Osteoblast (primary cell): ENCODE data around the gene TMEM132C. TPM values are rescaled to one million over a fixed set of nuclear protein-coding genes. Genes with fewer than 3 reads are reported as not detected.
A peak's percentile ranks its signal among the peaks of the same experiment; 100 is the strongest.

Source experiments
- DNase-seq: peaks from one replicate; pipeline ENCODE4 v3.0.0; 2011; ENCODE audit warnings: low spot score, mixed read lengths; ENCODE audit not compliant: insufficient read length; ENCODE audit errors: missing footprints
- H2AFZ ChIP-seq: 2 replicates; pipeline ENCODE4 v1.6.0; 2011; ENCODE audit warnings: mild to moderate bottlenecking, low read length
- H3K27ac ChIP-seq: 2 replicates; pipeline ENCODE4 v1.5.1; 2011; ENCODE audit warnings: mild to moderate bottlenecking, low read depth, low read length, moderate library complexity
- H3K27me3 ChIP-seq: 2 replicates; pipeline ENCODE4 v1.6.0; 2012; ENCODE audit warnings: mild to moderate bottlenecking, control low read depth, inconsistent platforms, low read length, moderate library complexity; ENCODE audit not compliant: insufficient read depth
- H3K36me3 ChIP-seq: 2 replicates; pipeline ENCODE4 v1.5.1; 2011; ENCODE audit warnings: mild to moderate bottlenecking, low read length, control low read depth, moderate library complexity; ENCODE audit not compliant: insufficient read depth
- H3K4me1 ChIP-seq: 2 replicates; pipeline ENCODE4 v1.5.1; 2011; ENCODE audit warnings: mild to moderate bottlenecking, low read length, control low read depth, moderate library complexity; ENCODE audit not compliant: insufficient read depth
- H3K4me2 ChIP-seq: 2 replicates; pipeline ENCODE4 v1.6.0; 2011; ENCODE audit warnings: mild to moderate bottlenecking, low read length; ENCODE audit not compliant: insufficient read depth
- H3K4me3 ChIP-seq: fragments of 200-600 bp; sonication (generic); 3 replicates; pipeline ENCODE4 v1.5.1; 2012; ENCODE audit warnings: mild to moderate bottlenecking, low read length, inconsistent platforms; ENCODE audit not compliant: insufficient read depth
- H3K79me2 ChIP-seq: 2 replicates; pipeline ENCODE4 v1.6.0; 2012; ENCODE audit warnings: mild to moderate bottlenecking, low read length, control low read depth, inconsistent platforms; ENCODE audit not compliant: insufficient read depth
- H3K9me3 ChIP-seq: 2 replicates; pipeline ENCODE4 v1.5.1; 2011; ENCODE audit warnings: low read depth, low read length, control low read depth
- H4K20me1 ChIP-seq: 2 replicates; pipeline ENCODE4 v1.6.0; 2012; ENCODE audit warnings: mild to moderate bottlenecking, low read length, control low read depth; ENCODE audit not compliant: insufficient read depth
- total RNA-seq: library from RNA; depleted of rRNA; stranded (reverse); fragments of >200 nt; gene quantifications from 2 replicates; pipeline ENCODE4 v1.2.3, GENCODE V29; 2012
- TF ChIP-seq, protein P1 (sequence below): IDR thresholded peaks from 2 replicates; pipeline ENCODE4 v1.5.1; 2011; ENCODE audit warnings: mild to moderate bottlenecking, low read depth, low read length, moderate library complexity; ENCODE audit errors: extremely low read depth

TMEM132C gene
- total RNA-seq, 1 donor: not detected

DNA sequence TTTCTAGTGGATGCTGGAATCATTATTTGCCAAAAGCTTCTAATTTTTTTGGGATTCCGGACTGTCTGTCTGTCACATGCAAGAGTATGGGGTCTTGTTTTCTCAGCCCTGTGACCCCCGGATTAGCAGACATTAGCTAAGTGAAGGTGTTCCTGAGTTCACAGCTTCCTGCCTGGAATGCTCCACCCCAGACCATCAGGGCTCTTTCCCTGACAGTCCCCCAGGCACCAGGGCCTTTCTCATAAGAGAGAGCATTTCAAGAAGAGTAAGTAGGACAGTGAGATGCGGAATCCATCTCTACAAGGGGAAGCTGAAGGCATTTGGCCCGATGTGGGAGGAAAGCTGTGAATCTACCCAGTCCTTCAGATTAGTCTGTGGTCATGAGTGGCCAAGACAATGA, 427.5 kb downstream of the TMEM132C start:
- no peak overlapping the region for H3K4me3 ChIP-seq
- H3K4me1 ChIP-seq: no peaks in the 10 kb centered on the region

DNA sequence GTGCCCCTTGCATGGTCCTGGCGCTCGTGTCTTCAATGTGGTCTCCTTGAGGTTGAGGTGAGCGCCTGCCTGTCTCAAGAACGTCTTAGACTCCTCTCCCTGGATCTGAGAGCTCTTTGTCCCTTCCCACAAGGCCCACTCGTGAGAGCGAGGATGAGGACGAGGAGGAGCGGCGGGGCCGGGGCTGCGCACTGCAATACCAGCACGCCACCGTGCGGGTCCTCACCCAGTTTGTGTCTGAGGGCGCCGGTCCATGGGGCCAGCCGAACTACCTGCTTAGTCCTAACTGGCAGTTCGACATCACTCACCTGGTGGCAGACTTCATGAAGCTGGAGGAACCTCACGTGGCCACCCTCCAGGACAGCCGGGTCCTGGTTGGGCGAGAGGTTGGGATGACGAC, 428.7 kb downstream of the TMEM132C start:
- Histone ChIP-seq H3K4me1 (no peaks in the 10 kb centered on the region), H2AFZ (no peak overlapping the region), H3K27me3 (no peaks in the 10 kb centered on the region), H3K4me3 (no peak overlapping the region), H3K4me2 (no peak overlapping the region), H3K36me3 (no peaks in the 10 kb centered on the region), H3K9me3 (no peaks in the 10 kb centered on the region), H3K79me2 (no peaks in the 10 kb centered on the region), H3K27ac (no peak overlapping the region), H4K20me1 (no peaks in the 10 kb centered on the region)
- TF ChIP-seq, protein P1, sequence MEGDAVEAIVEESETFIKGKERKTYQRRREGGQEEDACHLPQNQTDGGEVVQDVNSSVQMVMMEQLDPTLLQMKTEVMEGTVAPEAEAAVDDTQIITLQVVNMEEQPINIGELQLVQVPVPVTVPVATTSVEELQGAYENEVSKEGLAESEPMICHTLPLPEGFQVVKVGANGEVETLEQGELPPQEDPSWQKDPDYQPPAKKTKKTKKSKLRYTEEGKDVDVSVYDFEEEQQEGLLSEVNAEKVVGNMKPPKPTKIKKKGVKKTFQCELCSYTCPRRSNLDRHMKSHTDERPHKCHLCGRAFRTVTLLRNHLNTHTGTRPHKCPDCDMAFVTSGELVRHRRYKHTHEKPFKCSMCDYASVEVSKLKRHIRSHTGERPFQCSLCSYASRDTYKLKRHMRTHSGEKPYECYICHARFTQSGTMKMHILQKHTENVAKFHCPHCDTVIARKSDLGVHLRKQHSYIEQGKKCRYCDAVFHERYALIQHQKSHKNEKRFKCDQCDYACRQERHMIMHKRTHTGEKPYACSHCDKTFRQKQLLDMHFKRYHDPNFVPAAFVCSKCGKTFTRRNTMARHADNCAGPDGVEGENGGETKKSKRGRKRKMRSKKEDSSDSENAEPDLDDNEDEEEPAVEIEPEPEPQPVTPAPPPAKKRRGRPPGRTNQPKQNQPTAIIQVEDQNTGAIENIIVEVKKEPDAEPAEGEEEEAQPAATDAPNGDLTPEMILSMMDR: no peak
- no peak for DNase-seq

More for the DNA sequence above, 427.5 kb downstream of the TMEM132C start:
- H3K36me3 ChIP-seq: no peaks in the 10 kb centered on the region
- H3K9me3 ChIP-seq: no peaks in the 10 kb centered on the region
- no peak overlapping the region for H2AFZ ChIP-seq
- DNase-seq: no peak
- no peak overlapping the region for H3K4me2 ChIP-seq
- no peaks in the 10 kb centered on the region for H3K27me3 ChIP-seq
- H3K79me2 ChIP-seq: no peaks in the 10 kb centered on the region
- H4K20me1 ChIP-seq: no peaks in the 10 kb centered on the region
- no peak overlapping the region for H3K27ac ChIP-seq
- TF ChIP-seq, protein P1: no peak

DNA sequence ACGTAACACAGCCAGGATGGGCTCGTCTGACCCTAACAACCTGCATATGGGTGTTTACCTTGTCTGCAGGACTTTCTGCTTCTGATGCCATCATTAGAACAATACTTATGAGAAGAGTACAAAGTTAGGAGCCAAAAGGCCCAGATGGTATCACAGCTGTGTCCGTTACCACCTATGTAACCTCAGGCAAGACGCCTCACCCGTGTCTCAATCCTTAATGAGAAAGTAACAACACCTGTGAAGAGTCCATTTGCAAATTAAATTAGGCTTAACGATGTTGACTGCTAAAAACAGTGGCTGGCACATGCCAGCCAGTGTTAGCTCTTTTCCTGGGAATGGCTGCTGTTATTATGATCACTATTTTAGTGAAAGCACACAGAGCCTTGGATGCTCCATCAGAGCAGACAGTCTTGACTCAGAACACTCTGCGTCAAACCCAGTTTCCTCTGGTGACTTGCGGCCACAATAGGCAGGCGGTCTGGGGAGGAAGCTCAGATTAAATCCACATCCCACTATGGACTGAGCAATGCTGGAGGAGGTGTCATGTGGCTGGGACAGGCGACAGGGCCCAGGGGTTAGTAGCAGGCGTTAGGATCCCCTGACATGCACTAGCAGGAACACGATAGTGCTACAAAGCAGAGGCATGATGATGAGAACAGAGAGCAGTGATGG, 431.5 kb downstream of the TMEM132C start:
- Histone ChIP-seq H3K79me2 (no peaks in the 10 kb centered on the region), H3K27me3 (no peaks in the 10 kb centered on the region), H3K4me1 (no peaks in the 10 kb centered on the region), H2AFZ (no peak overlapping the region), H3K4me2 (no peak overlapping the region), H3K4me3 (no peak overlapping the region), H4K20me1 (no peaks in the 10 kb centered on the region), H3K36me3 (no peaks in the 10 kb centered on the region), H3K9me3 (no peaks in the 10 kb centered on the region), H3K27ac (no peak overlapping the region)
- TF ChIP-seq, protein P1: no peak
- peak; percentile 14 for DNase-seq

DNA sequence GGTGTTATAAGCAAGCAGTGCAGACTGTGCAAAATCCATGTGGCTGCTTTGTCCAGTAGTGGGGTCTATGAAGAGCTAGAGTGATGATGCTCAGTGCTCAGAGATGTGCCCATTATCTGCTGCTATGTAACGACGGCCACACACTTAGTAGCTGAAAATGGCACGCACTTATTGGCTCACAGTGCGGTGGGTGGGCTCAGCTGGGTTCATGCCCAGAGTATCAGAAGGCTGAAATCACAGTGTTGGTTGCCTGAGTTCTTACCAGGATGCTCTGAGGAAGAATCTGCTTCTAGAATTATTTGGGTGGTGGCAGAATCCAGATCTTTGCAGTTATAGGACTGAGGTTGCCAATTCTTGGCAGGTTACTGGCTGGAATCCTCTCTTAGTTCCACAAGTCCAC, 432.1 kb downstream of the TMEM132C start:
- no peaks in the 10 kb centered on the region for H4K20me1 ChIP-seq
- TF ChIP-seq, protein P1: no peak
- no peaks in the 10 kb centered on the region for H3K4me1 ChIP-seq
- H3K9me3 ChIP-seq: no peaks in the 10 kb centered on the region
- no peaks in the 10 kb centered on the region for H3K36me3 ChIP-seq
- no peaks in the 10 kb centered on the region for H3K79me2 ChIP-seq
- H2AFZ ChIP-seq: no peak overlapping the region
- H3K4me3 ChIP-seq: no peak overlapping the region
- peak; percentile 29 for DNase-seq
- H3K27ac ChIP-seq: no peak overlapping the region
- no peak overlapping the region for H3K4me2 ChIP-seq
- no peaks in the 10 kb centered on the region for H3K27me3 ChIP-seq
